ENCODE measurements around the gene FSTL4.
"Not testable (repeated sequence)": the region's sequence is repeated elsewhere in the genome, so short reads cannot be mapped to it uniquely, and the experiment has no call there.

The FSTL4 gene

GRCh38 chr5:133456933-133457402, 155.4 kb downstream of the FSTL4 start:
- DNase-seq (ENCODE audit: low read depth) = no peak

- no peak for DNase-seq (ENCODE audit: low read depth)
Measured at GRCh38 chr5:133455676-133456075, 156.7 kb downstream of the FSTL4 start.

- DNase-seq (ENCODE audit: low read depth) = no peak
Measured at GRCh38 chr5:133454442-133454841, 157.9 kb downstream of the FSTL4 start.

GRCh38 chr5:133453831-133454230, 158.5 kb downstream of the FSTL4 start:
- no peak for DNase-seq (ENCODE audit: low read depth)

- no peak for DNase-seq (ENCODE audit: low read depth)
Measured at GRCh38 chr5:133453084-133453780, 159.1 kb downstream of the FSTL4 start.

- no peak for DNase-seq (ENCODE audit: low read depth)
Measured at GRCh38 chr5:133451926-133452325, 160.4 kb downstream of the FSTL4 start.

- no peak for DNase-seq (ENCODE audit: low read depth)
Measured at GRCh38 chr5:133450286-133450685, 162.1 kb downstream of the FSTL4 start.

- DNase-seq (ENCODE audit: low read depth) = no peak
Measured at GRCh38 chr5:133449181-133449580, 163.2 kb downstream of the FSTL4 start.

GRCh38 chr5:133446440-133446839, 165.9 kb downstream of the FSTL4 start:
- DNase-seq (ENCODE audit: low read depth) = no peak

GRCh38 chr5:133445744-133446143, 166.6 kb downstream of the FSTL4 start:
- DNase-seq (ENCODE audit: low read depth) = no peak

- DNase-seq (ENCODE audit: low read depth) = not testable (repeated sequence)
Measured at GRCh38 chr5:133445204-133445603, 167.1 kb downstream of the FSTL4 start.

GRCh38 chr5:133444711-133445110, 167.6 kb downstream of the FSTL4 start:
- DNase-seq (ENCODE audit: low read depth) = no peak

- DNase-seq (ENCODE audit: low read depth) = no peak
Measured at GRCh38 chr5:133441166-133441815, 171.1 kb downstream of the FSTL4 start.

- no peak for DNase-seq (ENCODE audit: low read depth)
Measured at GRCh38 chr5:133440467-133441115, 171.8 kb downstream of the FSTL4 start.

GRCh38 chr5:133439859-133440258, 172.5 kb downstream of the FSTL4 start:
- DNase-seq (ENCODE audit: low read depth) = no peak

- DNase-seq (ENCODE audit: low read depth) = no peak
Measured at GRCh38 chr5:133438487-133438886, 173.9 kb downstream of the FSTL4 start.

- DNase-seq (ENCODE audit: low read depth) = no peak
Measured at GRCh38 chr5:133434336-133434735, 178.0 kb downstream of the FSTL4 start.

- DNase-seq (ENCODE audit: low read depth) = no peak
Measured at GRCh38 chr5:133433641-133434040, 178.7 kb downstream of the FSTL4 start.

- DNase-seq (ENCODE audit: low read depth) = no peak
Measured at GRCh38 chr5:133432956-133433532, 179.3 kb downstream of the FSTL4 start.

GRCh38 chr5:133431326-133431865, 180.9 kb downstream of the FSTL4 start:
- no peak for DNase-seq (ENCODE audit: low read depth)

- no peak for DNase-seq (ENCODE audit: low read depth)
Measured at GRCh38 chr5:133430095-133430494, 182.2 kb downstream of the FSTL4 start.

GRCh38 chr5:133429046-133429445, 183.3 kb downstream of the FSTL4 start:
- DNase-seq (ENCODE audit: low read depth) = no peak

Measured in activated T-helper 9 cell treated with anti-CD3 and anti-CD28 coated beads, Interleukin-2, amount 50 U/mL, for 16 hours (primary cell).